Measurements from ENCODE around the gene KCNS1.

DNA sequence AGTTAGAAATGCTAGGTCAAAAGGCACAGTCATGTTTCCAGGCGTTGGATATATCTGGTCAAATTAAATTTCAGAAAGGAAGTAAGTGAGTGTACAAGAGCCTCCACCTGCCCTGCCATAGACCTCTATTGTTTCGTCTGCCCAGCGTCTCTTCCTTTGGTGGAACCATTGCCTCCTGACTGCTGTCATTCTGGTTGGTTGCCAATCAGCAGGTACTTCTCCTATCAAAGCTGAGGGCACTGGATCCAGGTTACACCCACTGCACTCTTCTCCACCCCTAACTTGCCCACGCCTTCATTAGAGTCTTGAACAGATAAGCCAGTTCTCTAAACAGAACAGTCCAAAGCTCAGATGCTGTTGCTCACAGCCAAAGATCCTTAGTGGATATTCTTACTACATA, 16.7 kb upstream of the KCNS1 start:
- TF ChIP-seq GATA3 (IDR thresholded peaks at IDR 0.05; ENCODE audit: low read depth, low read length) = no peak
- TF ChIP-seq GATA2 (IDR thresholded peaks at IDR 0.05; ENCODE audit: low read depth, low read length) = no peak

Measured in SH-SY5Y (cell line).